Prostate gland (tissue), 2 donors: Measurements from ENCODE around the gene LRRC34. TPM values are rescaled to one million over a fixed set of nuclear protein-coding genes. Genes with fewer than 3 reads are reported as not detected.

Source experiments
- DNase-seq: peaks from one replicate; pipeline ENCODE4 v3.0.0-alpha.2; 2019; ENCODE audit warnings: low spot score
- H3K27ac ChIP-seq, 2 donors: fragments of 200-600 bp; sonication (generic); 2 replicates each; pipeline ENCODE4 v1.5.1; 2017 to 2019
- H3K27me3 ChIP-seq: fragments of 200-600 bp; sonication (generic); replicated peaks from 2 replicates; pipeline ENCODE4 v1.5.1; 2019; ENCODE audit not compliant: insufficient read depth
- H3K36me3 ChIP-seq, 2 donors: fragments of 200-600 bp; sonication (generic); 1 replicate in 1 of 2; 2 replicates in 1 of 2; pipeline versions ENCODE4 v1.5.1 to v1.8.1; 2017 to 2019
- H3K4me1 ChIP-seq: fragments of 200-600 bp; sonication (generic); replicated peaks from 2 replicates; pipeline ENCODE4 v1.5.1; 2019
- H3K4me3 ChIP-seq, 2 donors: fragments of 200-600 bp; sonication (generic); 2 replicates each; pipeline ENCODE4 v1.5.1; 2017 to 2019
- H3K9me3 ChIP-seq: fragments of 200-600 bp; sonication (generic); 2 replicates; pipeline ENCODE4 v1.5.1; 2017
- POLR2A ChIP-seq: fragments of 450-650 bp; IDR thresholded peaks from one replicate; pipeline ENCODE4 v1.6.1; 2016; ENCODE audit warnings: antibody characterized with exemption, mild to moderate bottlenecking
- POLR2AphosphoS5 ChIP-seq: sonication (generic); formaldehyde crosslinking; IDR thresholded peaks from one replicate; pipeline ENCODE4 v1.6.1; 2017; ENCODE audit warnings: antibody characterized with exemption
- whole genome bisulfite sequencing: methylation state at CpG from one replicate; pipeline ENCODE4 v1.1.5; 2018; 5-methylcytosine and 5-hydroxymethylcytosine counted together
- intact Hi-C: fragments of 100-400 bp; cut with DNase I; formaldehyde crosslinking; loops from one replicate; pipeline ENCODE4 v1.14.2; 2022
- total RNA-seq, 2 donors: library from RNA; depleted of rRNA; stranded (reverse); fragments of >200 nt; gene quantifications; one replicate each; pipeline ENCODE4 v1.1.0, GENCODE V29; 2016
- TF ChIP-seq, protein P1 (sequence below), 4 experiments: fragments of 200-600 bp in 2 of 4; fragments of 450-650 bp in 2 of 4; sonication (generic) in 2 of 4; IDR thresholded peaks; 1 replicate in 3 of 4; 2 replicates in 1 of 4; pipeline ENCODE4 v1.5.1; 2016 to 2019; ENCODE audit warnings: antibody characterized with exemption in 4 of 4, mild to moderate bottlenecking in 2 of 4, moderate library complexity in 2 of 4

Gene LRRC34
- total RNA-seq, 2 donors from 2014 or later: 2.8 to 5.4 TPM

DNA sequence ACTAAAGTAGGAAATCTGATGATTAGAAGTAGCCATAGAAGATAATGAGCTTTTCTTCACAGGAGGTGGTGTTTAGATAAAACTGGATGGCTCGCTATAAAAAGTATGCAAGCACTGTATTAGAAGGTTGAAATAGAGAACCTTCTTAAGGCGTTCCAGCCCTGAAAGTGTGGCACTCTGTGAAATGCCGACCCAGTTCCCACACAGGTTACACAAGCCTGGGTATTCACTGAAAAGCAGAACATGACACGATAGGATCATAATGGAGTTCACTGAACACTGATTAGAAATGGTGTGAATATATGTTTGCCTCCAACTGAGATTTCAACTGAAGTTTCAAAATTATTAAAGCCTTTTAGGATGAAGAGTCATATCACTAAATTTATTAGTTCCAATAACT lies 15.0 kb upstream of the LRRC34 start:
- Histone ChIP-seq H3K27me3 (no peaks in the 10 kb centered on the region), H3K9me3 (no peaks in the 10 kb centered on the region), H3K4me3 (no peak overlapping the region), H3K36me3 (no peaks in the 10 kb centered on the region), H3K27ac (no peak overlapping the region), H3K4me1 (no peaks in the 10 kb centered on the region)
- TF ChIP-seq POLR2AphosphoS5: no peak
- TF ChIP-seq, protein P1, sequence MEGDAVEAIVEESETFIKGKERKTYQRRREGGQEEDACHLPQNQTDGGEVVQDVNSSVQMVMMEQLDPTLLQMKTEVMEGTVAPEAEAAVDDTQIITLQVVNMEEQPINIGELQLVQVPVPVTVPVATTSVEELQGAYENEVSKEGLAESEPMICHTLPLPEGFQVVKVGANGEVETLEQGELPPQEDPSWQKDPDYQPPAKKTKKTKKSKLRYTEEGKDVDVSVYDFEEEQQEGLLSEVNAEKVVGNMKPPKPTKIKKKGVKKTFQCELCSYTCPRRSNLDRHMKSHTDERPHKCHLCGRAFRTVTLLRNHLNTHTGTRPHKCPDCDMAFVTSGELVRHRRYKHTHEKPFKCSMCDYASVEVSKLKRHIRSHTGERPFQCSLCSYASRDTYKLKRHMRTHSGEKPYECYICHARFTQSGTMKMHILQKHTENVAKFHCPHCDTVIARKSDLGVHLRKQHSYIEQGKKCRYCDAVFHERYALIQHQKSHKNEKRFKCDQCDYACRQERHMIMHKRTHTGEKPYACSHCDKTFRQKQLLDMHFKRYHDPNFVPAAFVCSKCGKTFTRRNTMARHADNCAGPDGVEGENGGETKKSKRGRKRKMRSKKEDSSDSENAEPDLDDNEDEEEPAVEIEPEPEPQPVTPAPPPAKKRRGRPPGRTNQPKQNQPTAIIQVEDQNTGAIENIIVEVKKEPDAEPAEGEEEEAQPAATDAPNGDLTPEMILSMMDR (IDR thresholded peaks at IDR 0.05): no peak
- no peak for TF ChIP-seq POLR2A
- WGBS: 82% methylated on average over 4 of the region's 4 CpGs
- no peak for DNase-seq
- intact Hi-C loops: no loop called here

DNA sequence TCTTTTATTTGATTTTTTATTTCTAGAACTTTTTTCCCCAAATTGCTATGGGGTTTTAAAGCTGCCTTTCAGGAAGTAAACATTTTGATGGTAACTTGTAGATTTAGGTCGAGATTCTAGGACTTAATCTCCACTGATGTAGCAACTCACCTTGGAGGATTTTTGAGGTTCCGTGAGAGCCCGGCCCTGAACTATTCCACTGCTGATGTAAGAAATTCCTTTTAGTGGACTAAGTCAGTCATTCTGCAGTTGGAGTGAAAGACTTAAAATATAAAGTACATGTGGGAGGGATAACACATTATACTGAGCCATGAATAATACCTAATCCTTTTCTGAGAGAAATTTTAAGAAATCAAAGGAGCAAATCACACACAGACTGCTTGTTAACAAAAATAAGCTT lies 12.6 kb upstream of the LRRC34 start:
- no peak overlapping the region for H3K27ac ChIP-seq
- 86% methylated on average over 3 of the region's 3 CpGs for WGBS
- TF ChIP-seq, protein P1 (IDR thresholded peaks at IDR 0.05): no peak
- TF ChIP-seq POLR2A (no peak), POLR2AphosphoS5 (no peak)
- no peaks in the 10 kb centered on the region for H3K4me1 ChIP-seq
- no peaks in the 10 kb centered on the region for H3K36me3 ChIP-seq
- H3K27me3 ChIP-seq: no peaks in the 10 kb centered on the region
- H3K4me3 ChIP-seq: no peak overlapping the region
- intact Hi-C loops: no loop called here
- no peaks in the 10 kb centered on the region for H3K9me3 ChIP-seq
- no peak for DNase-seq

DNA sequence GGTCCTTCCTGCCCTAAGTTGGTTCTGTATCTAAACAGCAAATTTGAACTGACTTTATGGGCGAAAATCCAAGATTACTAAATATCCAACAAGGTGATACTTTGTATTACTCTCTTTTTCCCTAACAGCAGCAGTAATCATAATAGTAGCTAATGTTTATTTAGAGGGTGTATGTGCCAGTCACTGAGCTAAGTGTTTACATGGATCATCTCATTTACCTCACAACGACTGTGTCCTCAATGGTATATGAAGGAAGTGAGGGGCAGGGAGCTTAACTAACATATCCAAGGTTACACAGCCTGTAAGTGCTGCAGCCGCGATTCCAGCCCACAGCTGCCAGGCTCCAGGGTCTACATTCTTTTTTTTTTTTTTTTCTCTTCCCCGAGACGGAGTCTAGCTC lies 10.3 kb upstream of the LRRC34 start:
- Histone ChIP-seq H3K9me3 (no peaks in the 10 kb centered on the region), H3K4me3 (no peak overlapping the region), H3K36me3 (no peaks in the 10 kb centered on the region), H3K27ac (no peak overlapping the region), H3K27me3 (no peaks in the 10 kb centered on the region), H3K4me1 (no peaks in the 10 kb centered on the region)
- TF ChIP-seq, protein P1 (IDR thresholded peaks at IDR 0.05): no peak
- no peak for TF ChIP-seq POLR2A
- DNase-seq: no peak
- 69% methylated on average over 6 of the region's 6 CpGs for WGBS
- intact Hi-C loops: no loop called here

DNA sequence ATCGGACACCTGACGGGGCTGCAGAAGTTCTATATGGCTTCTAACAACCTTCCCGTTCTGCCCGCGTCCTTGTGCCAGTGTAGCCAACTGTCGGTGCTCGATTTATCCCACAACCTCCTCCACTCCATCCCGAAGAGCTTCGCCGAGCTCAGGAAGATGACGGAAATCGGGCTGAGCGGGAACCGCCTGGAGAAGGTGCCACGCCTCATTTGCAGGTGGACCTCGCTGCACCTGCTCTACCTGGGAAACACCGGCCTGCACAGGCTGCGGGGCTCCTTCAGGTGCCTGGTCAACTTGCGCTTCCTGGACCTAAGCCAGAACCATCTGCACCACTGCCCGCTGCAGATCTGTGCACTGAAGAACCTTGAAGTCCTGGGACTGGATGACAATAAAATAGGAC lies 9.8 kb upstream of the LRRC34 start:
- no peak for DNase-seq
- 96% methylated on average over 20 of the region's 20 CpGs for WGBS
- no peaks in the 10 kb centered on the region for H3K9me3 ChIP-seq
- no peak for TF ChIP-seq POLR2A
- TF ChIP-seq, protein P1 (IDR thresholded peaks at IDR 0.05): no peak
- intact Hi-C loops: no loop called here
- no peak overlapping the region for H3K27ac ChIP-seq
- H3K27me3 ChIP-seq: no peaks in the 10 kb centered on the region
- no peaks in the 10 kb centered on the region for H3K4me1 ChIP-seq
- H3K36me3 ChIP-seq: no peaks in the 10 kb centered on the region
- no peak overlapping the region for H3K4me3 ChIP-seq

DNA sequence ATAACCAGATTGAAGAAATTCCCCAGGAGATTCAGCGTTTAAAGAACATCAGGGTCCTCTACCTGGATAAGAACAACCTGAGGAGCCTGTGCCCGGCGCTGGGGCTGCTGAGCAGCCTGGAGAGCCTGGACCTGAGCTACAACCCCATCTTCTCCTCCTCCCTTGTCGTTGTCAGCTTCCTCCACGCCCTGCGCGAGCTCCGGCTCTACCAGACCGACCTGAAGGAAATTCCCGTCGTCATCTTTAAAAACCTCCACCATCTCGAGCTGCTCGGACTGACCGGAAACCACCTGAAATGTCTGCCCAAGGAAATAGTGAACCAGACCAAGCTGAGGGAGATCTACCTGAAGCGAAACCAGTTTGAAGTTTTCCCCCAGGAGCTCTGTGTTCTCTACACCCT lies 9.4 kb upstream of the LRRC34 start:
- WGBS: 97% methylated on average over 15 of the region's 15 CpGs
- no peaks in the 10 kb centered on the region for H3K27me3 ChIP-seq
- intact Hi-C loops: no loop called here
- H3K4me3 ChIP-seq: no peak overlapping the region
- no peak overlapping the region for H3K27ac ChIP-seq
- no peaks in the 10 kb centered on the region for H3K4me1 ChIP-seq
- DNase-seq: no peak
- H3K9me3 ChIP-seq: no peaks in the 10 kb centered on the region
- H3K36me3 ChIP-seq: no peaks in the 10 kb centered on the region
- no peak for TF ChIP-seq POLR2A
- TF ChIP-seq POLR2AphosphoS5: no peak
- TF ChIP-seq, protein P1 (IDR thresholded peaks at IDR 0.05): no peak
